Anterior cingulate cortex (tissue), 58 donors: ENCODE measurements around the gene RBM19.
A peak's percentile ranks its signal among the peaks of the same experiment; 100 is the strongest.

Experiments used
- DNase-seq, 58 donors: peaks; one replicate each; lab custom pipeline; 2025; lab: John Stamatoyannopoulos, UW

Gene RBM19

DNA sequence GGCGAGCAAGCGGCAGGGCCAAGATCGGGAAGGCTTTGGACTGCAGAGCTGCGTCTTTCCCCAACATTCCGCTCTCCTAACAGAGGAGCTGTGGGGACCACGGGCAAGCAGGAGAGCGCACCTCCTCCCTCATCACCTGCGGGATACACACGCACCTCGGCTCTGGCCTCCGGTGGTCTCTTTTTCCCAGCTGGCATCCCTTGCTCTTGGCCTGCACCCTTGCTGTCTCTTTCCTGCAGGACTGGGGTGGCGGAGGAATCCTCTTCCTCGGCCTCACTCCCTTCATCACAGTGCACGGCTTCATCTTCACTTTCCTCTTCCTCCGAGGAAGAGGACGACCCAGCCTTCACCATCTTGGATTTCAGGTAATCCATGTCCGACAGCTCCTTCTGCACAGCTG, 8.5 kb downstream of the RBM19 start:
- no peak for DNase-seq

- no peak for DNase-seq
These were observed 10.8 kb downstream of the RBM19 start for GRCh38 chr12:113955109-113955970.

- no peak for DNase-seq
These were observed 11.6 kb downstream of the RBM19 start for GRCh38 chr12:113954547-113954946.

- DNase-seq = no peak
These were observed 15.3 kb downstream of the RBM19 start for GRCh38 chr12:113950873-113951272.

GRCh38 chr12:113949321-113950305, 16.5 kb downstream of the RBM19 start:
- no peak for DNase-seq

- no peak for DNase-seq
These were observed 17.8 kb downstream of the RBM19 start for GRCh38 chr12:113948151-113948914.

GRCh38 chr12:113946175-113946574, 19.9 kb downstream of the RBM19 start:
- DNase-seq = no peak

- no peak for DNase-seq
These were observed 20.7 kb downstream of the RBM19 start for GRCh38 chr12:113945174-113946173.

GRCh38 chr12:113942209-113942608, 23.9 kb downstream of the RBM19 start:
- no peak for DNase-seq

DNA sequence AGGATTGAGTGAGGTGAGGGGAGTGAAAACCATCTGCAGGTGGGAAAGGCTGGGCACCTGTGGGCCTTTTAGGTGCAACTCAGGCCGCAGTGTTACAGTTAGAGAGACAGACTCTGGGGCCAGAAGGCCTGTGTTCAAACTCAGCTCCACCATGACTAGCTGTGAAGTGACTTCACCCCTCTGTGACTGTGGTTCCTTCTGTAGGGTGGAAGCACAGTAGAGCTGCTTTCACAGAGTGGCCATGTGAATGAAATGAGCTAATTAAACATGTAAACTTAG, 25.0 kb downstream of the RBM19 start:
- DNase-seq = no peak

DNA sequence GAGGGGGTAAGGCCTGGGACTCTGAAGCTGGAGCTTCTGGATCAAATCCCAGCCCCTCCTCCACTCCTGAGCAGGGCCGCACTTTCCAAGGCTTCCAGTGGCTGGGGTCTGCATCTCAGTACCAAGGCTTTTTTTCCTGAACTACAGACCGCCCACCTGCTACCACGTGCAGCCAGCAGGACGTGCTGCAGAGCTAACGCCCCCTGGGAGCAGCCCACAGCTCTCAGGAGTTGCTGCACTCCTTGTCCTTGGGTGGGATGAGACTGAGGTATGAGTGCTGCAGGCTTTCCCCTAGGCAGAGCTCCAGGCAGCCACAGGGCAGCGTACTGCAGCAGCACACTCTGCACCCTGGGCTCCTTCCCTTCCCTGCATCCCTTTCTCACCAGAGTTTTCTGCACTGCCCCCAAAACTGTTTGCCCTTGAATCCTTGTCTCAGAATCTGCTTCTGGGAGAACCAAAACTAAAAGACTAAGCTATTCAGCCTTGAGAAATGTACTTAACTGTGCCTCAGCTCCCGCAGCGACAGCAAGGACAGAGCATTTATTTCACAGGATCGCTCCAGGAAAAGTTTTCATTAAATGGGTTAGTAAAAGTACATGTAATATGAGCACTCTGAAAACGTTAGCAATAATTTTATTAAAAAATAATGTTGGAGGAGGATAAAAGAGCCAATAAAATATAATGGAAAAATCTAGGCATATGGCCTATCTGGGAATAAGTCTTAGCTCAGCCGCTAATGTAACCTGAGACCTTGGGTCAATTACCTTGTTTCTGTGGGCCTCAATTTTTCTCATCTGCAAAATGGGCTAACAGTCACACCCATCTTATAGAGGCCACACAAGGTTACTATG, 25.5 kb downstream of the RBM19 start:
- peak in 1 of 58 donors; percentile 19 for DNase-seq

DNA sequence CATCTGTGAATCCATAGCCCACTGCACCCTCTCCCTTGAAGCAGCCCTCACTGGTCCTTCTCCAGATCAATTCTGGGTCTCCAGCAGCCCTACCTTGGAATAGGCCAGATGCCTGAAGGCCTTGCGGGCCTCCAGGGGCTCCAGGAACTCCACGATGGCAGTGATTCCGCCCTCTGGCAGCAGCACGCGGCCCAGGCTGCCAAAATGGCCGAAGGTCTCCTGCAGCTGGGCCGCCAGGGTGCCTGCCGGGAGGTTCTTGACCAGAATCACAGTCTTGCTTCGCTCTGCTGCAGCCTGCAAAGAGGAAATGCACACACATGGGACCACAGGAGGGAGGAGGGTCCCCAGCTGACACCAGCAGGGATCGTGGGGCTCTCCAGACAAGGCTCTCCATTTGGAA, 26.3 kb downstream of the RBM19 start:
- no peak for DNase-seq

- no peak for DNase-seq
These were observed 27.7 kb downstream of the RBM19 start for GRCh38 chr12:113938471-113938870.

- DNase-seq = no peak
These were observed 29.7 kb downstream of the RBM19 start for GRCh38 chr12:113936460-113936859.

GRCh38 chr12:113935459-113935858, 30.7 kb downstream of the RBM19 start:
- DNase-seq = no peak

DNA sequence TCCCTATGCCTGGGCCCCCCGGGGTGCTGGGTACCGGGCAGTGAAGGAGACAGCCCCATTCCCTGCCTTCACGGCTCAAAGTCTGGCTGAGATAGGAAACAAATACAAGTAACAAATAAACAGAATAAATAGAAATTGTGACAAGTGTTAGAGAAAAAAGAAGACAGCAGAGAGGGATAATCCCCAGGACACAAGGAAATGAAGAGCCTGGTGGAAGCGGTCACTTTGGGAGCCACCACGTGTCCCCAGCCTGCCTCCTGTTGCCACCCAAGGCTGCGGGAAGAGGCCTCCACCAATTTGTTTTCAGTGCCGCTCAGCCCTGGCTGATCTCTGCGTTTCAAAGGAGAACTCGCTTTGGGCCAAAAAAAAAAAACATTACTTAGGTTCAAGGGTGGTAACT, 31.2 kb downstream of the RBM19 start:
- DNase-seq = no peak

GRCh38 chr12:113934060-113934814, 31.9 kb downstream of the RBM19 start:
- no peak for DNase-seq
